Neuronal stem cell (in vitro differentiated cells): Measurements from ENCODE around the gene CPVL.
A peak's percentile ranks its signal among the peaks of the same experiment; 100 is the strongest.

Source experiments
- DNase-seq: peaks from one replicate; pipeline ENCODE4 v3.0.0-alpha.2; 2013; ENCODE audit warnings: low spot score
- H2AFZ ChIP-seq: one replicate; pipeline ENCODE4 v1.6.1; 2013; ENCODE audit warnings: mild to moderate bottlenecking, low read length, inconsistent platforms
- H2AK5ac ChIP-seq: 2 replicates; pipeline ENCODE4 v1.6.1; 2013; ENCODE audit warnings: low read depth, mild to moderate bottlenecking, inconsistent platforms, low read length, moderate library complexity, mixed read lengths
- H2BK120ac ChIP-seq: 2 replicates; pipeline ENCODE4 v1.6.1; 2013; ENCODE audit warnings: low read depth, mild to moderate bottlenecking, inconsistent platforms, low read length, moderate library complexity, mixed read lengths
- H2BK12ac ChIP-seq: one replicate; pipeline ENCODE4 v1.6.1; 2013; ENCODE audit warnings: low read length, inconsistent platforms
- H2BK15ac ChIP-seq: 2 replicates; pipeline ENCODE4 v1.6.1; 2013; ENCODE audit warnings: mild to moderate bottlenecking, low read length, inconsistent platforms, mixed read lengths
- H2BK5ac ChIP-seq: one replicate; pipeline ENCODE4 v1.6.1; 2013; ENCODE audit warnings: inconsistent platforms, mild to moderate bottlenecking, low read length, moderate library complexity
- H3K14ac ChIP-seq: one replicate; pipeline ENCODE4 v1.6.1; 2013; ENCODE audit warnings: low read length, inconsistent platforms
- H3K18ac ChIP-seq: 2 replicates; pipeline ENCODE4 v1.6.1; 2013; ENCODE audit warnings: low read length, inconsistent platforms
- H3K23ac ChIP-seq: 2 replicates; pipeline ENCODE4 v1.6.1; 2013; ENCODE audit warnings: low read depth, mild to moderate bottlenecking, mixed read lengths, low read length, inconsistent platforms; ENCODE audit not compliant: poor library complexity
- H3K27ac ChIP-seq: replicated peaks from 3 replicates; pipeline ENCODE4 v1.5.1; 2013; ENCODE audit warnings: low read length, inconsistent platforms
- H3K27me3 ChIP-seq, 3 experiments: 2 replicates each; pipeline ENCODE4 v1.6.1; 2013; ENCODE audit warnings: low read length in 3 of 3, mild to moderate bottlenecking in 2 of 3, inconsistent platforms in 1 of 3, low read depth in 1 of 3, mixed read lengths in 1 of 3, moderate library complexity in 1 of 3; ENCODE audit not compliant: control insufficient read depth in 3 of 3, insufficient read depth in 3 of 3
- H3K36me3 ChIP-seq, 2 donors: replicated peaks in 1 of 2; 2 replicates each; pipeline ENCODE4 v1.6.1; 2013; ENCODE audit warnings: low read length in 2 of 2; ENCODE audit not compliant: control insufficient read depth in 2 of 2, insufficient read depth in 2 of 2
- H3K4ac ChIP-seq: 2 replicates; pipeline ENCODE4 v1.6.1; 2013; ENCODE audit warnings: inconsistent platforms, mild to moderate bottlenecking, low read length, moderate library complexity
- H3K4me1 ChIP-seq, 2 donors: 1 replicate in 1 of 2; 2 replicates in 1 of 2; pipeline ENCODE4 v1.6.1; 2013; ENCODE audit warnings: low read length in 2 of 2, low read depth in 1 of 2; ENCODE audit not compliant: control insufficient read depth in 2 of 2, insufficient read depth in 1 of 2
- H3K4me2 ChIP-seq: one replicate; pipeline ENCODE4 v1.6.1; 2013; ENCODE audit warnings: mild to moderate bottlenecking, low read length, inconsistent platforms; ENCODE audit not compliant: insufficient read depth, poor library complexity, severe bottlenecking
- H3K4me3 ChIP-seq, 2 donors: 2 replicates each; pipeline ENCODE4 v1.5.1; 2013; ENCODE audit warnings: low read length in 2 of 2, mild to moderate bottlenecking in 2 of 2, inconsistent platforms in 1 of 2, moderate library complexity in 1 of 2
- H3K79me1 ChIP-seq: one replicate; pipeline ENCODE4 v1.6.1; 2013; ENCODE audit warnings: low read depth, mild to moderate bottlenecking, inconsistent platforms, low read length, moderate library complexity
- H3K9ac ChIP-seq: one replicate; pipeline ENCODE4 v1.6.1; 2013; ENCODE audit warnings: mild to moderate bottlenecking, low read depth, low read length, inconsistent platforms; ENCODE audit not compliant: poor library complexity
- H3K9me3 ChIP-seq, 2 donors: replicated peaks in 1 of 2; 2 replicates each; pipeline versions ENCODE3 to v1.6.1; 2013; ENCODE audit warnings: low read length in 2 of 2, mild to moderate bottlenecking in 2 of 2, inconsistent platforms in 1 of 2, low read depth in 1 of 2, mixed read lengths in 1 of 2, moderate library complexity in 1 of 2; ENCODE audit not compliant: control insufficient read depth in 2 of 2, insufficient read depth in 1 of 2
- H4K8ac ChIP-seq: one replicate; pipeline ENCODE4 v1.6.1; 2013; ENCODE audit warnings: low read depth, mild to moderate bottlenecking, inconsistent platforms, low read length, moderate library complexity
- H4K91ac ChIP-seq: one replicate; pipeline ENCODE4 v1.6.1; 2013; ENCODE audit warnings: low read length, low read depth, mild to moderate bottlenecking, inconsistent platforms; ENCODE audit not compliant: poor library complexity
- WGBS, 2 donors: extraction: QIAGEN DNeasy Blood & Tissue Kit; methylation state at CpG; one replicate each; pipeline ENCODE4 v1.1.7; 2013; ENCODE audit warnings: missing lambda C conversion rate in 2 of 2, mixed read lengths in 1 of 2; ENCODE audit not compliant: insufficient read length in 2 of 2, insufficient replicate concordance in 1 of 2; ENCODE audit errors: extremely low coverage in 2 of 2; 5-methylcytosine and 5-hydroxymethylcytosine counted together

CPVL gene

GRCh38 chr7:28999895-29000716 lies 146.2 kb downstream of the CPVL start:
- H3K4me2 ChIP-seq: no peak overlapping the region
- no peak overlapping the region for H3K4ac ChIP-seq
- H3K9me3 ChIP-seq: peaks cover 0 to 16% of the 10 kb centered on the region in 2 donors
- DNase-seq: no peak
- no CpG with 5 or more reads among the region's 12 CpGs for WGBS, 2 donors
- no peak overlapping the region for H2BK12ac ChIP-seq
- no peak overlapping the region for H3K27ac ChIP-seq
- H2BK15ac ChIP-seq: no peak overlapping the region
- no peaks in the 10 kb centered on the region for H3K79me1 ChIP-seq
- H3K4me3 ChIP-seq: no peak overlapping the region
- peaks cover 12 to 25% of the 10 kb centered on the region in 2 donors for H3K4me1 ChIP-seq
- no peak overlapping the region for H2AFZ ChIP-seq
- no peak overlapping the region for H3K9ac ChIP-seq
- no peak overlapping the region for H4K8ac ChIP-seq
- peak overlapping the region; percentile 69 for H3K18ac ChIP-seq
- H2AK5ac ChIP-seq: no peak overlapping the region
- H4K91ac ChIP-seq: no peak overlapping the region
- no peaks in the 10 kb centered on the region for H3K27me3 ChIP-seq
- H2BK5ac ChIP-seq: no peak overlapping the region
- no peak overlapping the region for H3K23ac ChIP-seq
- no peak overlapping the region for H3K14ac ChIP-seq
- no peak overlapping the region for H2BK120ac ChIP-seq
- no peaks in the 10 kb centered on the region for H3K36me3 ChIP-seq

- Histone ChIP-seq H2AFZ (no peak overlapping the region), H3K9me3 (peaks cover 0 to 16% of the 10 kb centered on the region in 2 donors), H3K36me3 (no peaks in the 10 kb centered on the region), H2BK120ac (no peak overlapping the region), H2BK5ac (no peak overlapping the region), H2BK15ac (no peak overlapping the region), H3K4me1 (peaks cover 12 to 25% of the 10 kb centered on the region in 2 donors), H3K4me3 (no peak overlapping the region), H3K14ac (no peak overlapping the region), H3K18ac (no peak overlapping the region), H4K8ac (no peak overlapping the region), H2BK12ac (no peak overlapping the region), H3K27ac (no peak overlapping the region), H3K27me3 (no peaks in the 10 kb centered on the region), H4K91ac (no peak overlapping the region), H3K23ac (no peak overlapping the region), H2AK5ac (no peak overlapping the region), H3K79me1 (no peaks in the 10 kb centered on the region), H3K4me2 (no peak overlapping the region), H3K4ac (no peak overlapping the region), H3K9ac (no peak overlapping the region)
- DNase-seq: no peak
- WGBS, 2 donors: no CpG with 5 or more reads among the region's 5 CpGs
Measured at GRCh38 chr7:28999427-28999826, 146.9 kb downstream of the CPVL start.

GRCh38 chr7:28998105-28998504 lies 148.2 kb downstream of the CPVL start:
- WGBS, 2 donors: no CpG with 5 or more reads among the region's 4 CpGs
- H3K79me1 ChIP-seq: no peaks in the 10 kb centered on the region
- no peak overlapping the region for H2AK5ac ChIP-seq
- H2BK15ac ChIP-seq: no peak overlapping the region
- H2AFZ ChIP-seq: no peak overlapping the region
- H3K27me3 ChIP-seq: no peaks in the 10 kb centered on the region
- H3K23ac ChIP-seq: no peak overlapping the region
- H3K14ac ChIP-seq: no peak overlapping the region
- H3K4me2 ChIP-seq: no peak overlapping the region
- no peak overlapping the region for H3K4ac ChIP-seq
- H4K91ac ChIP-seq: no peak overlapping the region
- no peak overlapping the region for H2BK5ac ChIP-seq
- H3K36me3 ChIP-seq: no peaks in the 10 kb centered on the region
- no peak overlapping the region for H3K9ac ChIP-seq
- no peak overlapping the region for H2BK12ac ChIP-seq
- peaks cover 12 to 25% of the 10 kb centered on the region in 2 donors for H3K4me1 ChIP-seq
- H3K18ac ChIP-seq: no peak overlapping the region
- H2BK120ac ChIP-seq: no peak overlapping the region
- no peak for DNase-seq
- no peak overlapping the region for H4K8ac ChIP-seq
- H3K9me3 ChIP-seq: peaks cover 0 to 7% of the 10 kb centered on the region in 2 donors
- H3K4me3 ChIP-seq: no peak overlapping the region
- H3K27ac ChIP-seq: no peak overlapping the region

- Histone ChIP-seq H2AK5ac (no peak overlapping the region), H2BK15ac (no peak overlapping the region), H2BK12ac (no peak overlapping the region)
Measured at GRCh38 chr7:28996836-28997235, 149.5 kb downstream of the CPVL start.

More at GRCh38 chr7:28996836-28997235, 149.5 kb downstream of the CPVL start:
- Histone ChIP-seq H2BK120ac (no peak overlapping the region), H3K23ac (no peak overlapping the region), H3K9me3 (peaks cover 0 to 2% of the 10 kb centered on the region in 2 donors), H3K4me2 (no peak overlapping the region), H2AFZ (no peak overlapping the region), H3K9ac (no peak overlapping the region), H3K27me3 (no peaks in the 10 kb centered on the region), H4K8ac (no peak overlapping the region), H3K4me1 (peaks cover 12 to 25% of the 10 kb centered on the region in 2 donors), H3K14ac (no peak overlapping the region), H3K36me3 (no peaks in the 10 kb centered on the region), H3K4ac (no peak overlapping the region), H3K27ac (no peak overlapping the region), H3K4me3 (no peak overlapping the region), H2BK5ac (no peak overlapping the region), H4K91ac (no peak overlapping the region), H3K79me1 (no peaks in the 10 kb centered on the region), H3K18ac (no peak overlapping the region)
- DNase-seq: no peak
- no CpG with 5 or more reads among the region's 6 CpGs for WGBS, 2 donors
